HCT116 (cell line): ENCODE measurements around the gene GMDS. TPM values are rescaled to one million over a fixed set of nuclear protein-coding genes. Genes with fewer than 3 reads are reported as not detected.

ENCODE experiments used
- ATAC-seq: fragments of 200-7000 bp; cut with Tn5 transposase; 2 replicates; pipeline ENCODE4 v1.9.1; 2020; ENCODE audit warnings: mild to moderate bottlenecking, moderate library complexity
- BruUV-seq: library from RNA; stranded (reverse); fragments of 400-500 nt; replicated peaks from 2 replicates; lab custom pipeline; 2021; lab: Mats Ljungman, UMichigan
- CTCF ChIA-PET: fragments of 300-600 bp; sonication (Branson Sonifier 250); formaldehyde crosslinking; loops from one replicate; lab custom pipeline; 2021; ENCODE audit warnings: antibody characterized with exemption; lab: Charles Lee
- POLR2A ChIA-PET: fragments of 300-600, 350-600 bp; sonication (Branson Sonifier 250); formaldehyde crosslinking; loops from one replicate; lab custom pipeline; 2021; ENCODE audit warnings: antibody characterized with exemption; lab: Charles Lee
- RAD21 ChIA-PET, 2 experiments: fragments of 300-600 bp; sonication (Branson Sonifier 250); formaldehyde crosslinking; loops; one replicate each; lab custom pipeline; 2023; ENCODE audit warnings: low total read pairs in 2 of 2; ENCODE audit not compliant: uncharacterized antibody in 2 of 2, unreplicated experiment in 2 of 2, low non-redundant PET in 1 of 2; lab: Charles Lee
- DNase-seq: peaks from one replicate; pipeline ENCODE4 v3.0.0-alpha.2; 2010; ENCODE audit warnings: low read depth, low spot score
- H2AFZ ChIP-seq: fragments of 200-600 bp; shearing (Covaris generic), sonication (generic); 2 replicates; pipeline ENCODE4 v1.6.1; 2017; ENCODE audit warnings: low read depth, mixed run types, mixed read lengths, antibody characterized with exemption, low read length; ENCODE audit not compliant: poor library complexity, severe bottlenecking
- H3K27ac ChIP-seq: 2 replicates; pipeline ENCODE4 v1.5.1; 2012; ENCODE audit warnings: low read depth, low read length
- H3K27me3 ChIP-seq: fragments of 200-600 bp; sonication (generic); 2 replicates; pipeline ENCODE4 v1.6.1; 2016; ENCODE audit warnings: mixed run types, low read length, mixed read lengths; ENCODE audit not compliant: insufficient read depth
- H3K36me3 ChIP-seq, 2 experiments: fragments of 200-500 bp in 1 of 2; fragments of 200-600 bp in 1 of 2; sonication (Bioruptor generic) in 1 of 2; sonication (generic) in 1 of 2; 2 replicates each; pipeline versions ENCODE4 v1.5.1 to v1.6.1; 2014 to 2016; ENCODE audit warnings: low read length in 2 of 2, inconsistent platforms in 1 of 2, mixed read lengths in 1 of 2, mixed run types in 1 of 2; ENCODE audit not compliant: insufficient read depth in 2 of 2, control insufficient read depth in 1 of 2
- H3K4me1 ChIP-seq, 2 experiments: fragments of 200-600 bp in 1 of 2; sonication (generic) in 1 of 2; 2 replicates each; pipeline versions ENCODE4 v1.5.1 to v1.6.1; 2012 to 2017; ENCODE audit warnings: low read length in 2 of 2, inconsistent platforms in 1 of 2, mild to moderate bottlenecking in 1 of 2, mixed read lengths in 1 of 2, mixed run types in 1 of 2, moderate library complexity in 1 of 2; ENCODE audit not compliant: insufficient read depth in 2 of 2, control insufficient read depth in 1 of 2
- H3K4me2 ChIP-seq: fragments of 200-600 bp; sonication (generic); 2 replicates; pipeline ENCODE4 v1.6.1; 2017; ENCODE audit warnings: mixed run types, low read length, mixed read lengths
- H3K4me3 ChIP-seq, 2 experiments: fragments of 200-600 bp in 1 of 2; sonication (generic) in 1 of 2; replicated peaks in 1 of 2; 2 replicates each; pipeline ENCODE4 v1.5.1; 2011 to 2016; ENCODE audit warnings: low read length in 2 of 2, control low read depth in 1 of 2, low read depth in 1 of 2, mild to moderate bottlenecking in 1 of 2, mixed read lengths in 1 of 2, mixed run types in 1 of 2
- H3K79me2 ChIP-seq: fragments of 200-600 bp; sonication (generic); 2 replicates; pipeline ENCODE4 v1.6.1; 2017; ENCODE audit warnings: mild to moderate bottlenecking, mixed run types, low read length, moderate library complexity, mixed read lengths; ENCODE audit not compliant: insufficient read depth
- H3K9ac ChIP-seq: fragments of 200-600 bp; sonication (generic); 2 replicates; pipeline ENCODE4 v1.6.1; 2016; ENCODE audit warnings: low read length, mixed read lengths
- H3K9me2 ChIP-seq: fragments of 200-600 bp; sonication (generic), shearing (Covaris generic); 2 replicates; pipeline ENCODE4 v1.6.1; 2017; ENCODE audit warnings: mixed run types, mild to moderate bottlenecking, moderate library complexity; ENCODE audit not compliant: insufficient read depth
- H3K9me3 ChIP-seq, 2 experiments: fragments of 200-500 bp in 1 of 2; fragments of 200-600 bp in 1 of 2; sonication (Bioruptor generic) in 1 of 2; sonication (generic) in 1 of 2; 2 replicates each; pipeline ENCODE4 v1.6.1; 2014 to 2017; ENCODE audit warnings: low read length in 2 of 2, mixed read lengths in 2 of 2, inconsistent platforms in 1 of 2, low read depth in 1 of 2, mild to moderate bottlenecking in 1 of 2, mixed run types in 1 of 2, moderate library complexity in 1 of 2; ENCODE audit not compliant: control insufficient read depth in 1 of 2, insufficient read depth in 1 of 2
- H4K20me1 ChIP-seq: fragments of 200-600 bp; sonication (generic), shearing (Covaris generic); 2 replicates; pipeline ENCODE4 v1.6.1; 2017; ENCODE audit warnings: mixed run types, mild to moderate bottlenecking, moderate library complexity; ENCODE audit not compliant: insufficient read depth
- ATF3 ChIP-seq: IDR thresholded peaks from 2 replicates; pipeline ENCODE4 v1.6.1; 2012
- CBX3 ChIP-seq: IDR thresholded peaks from 2 replicates; pipeline ENCODE4 v1.6.1; 2012; ENCODE audit warnings: low read depth
- CEBPB ChIP-seq: IDR thresholded peaks from 2 replicates; pipeline ENCODE4 v1.6.1; 2012; ENCODE audit warnings: low read depth
- EGR1 ChIP-seq: IDR thresholded peaks from 2 replicates; pipeline ENCODE4 v1.6.1; 2012; ENCODE audit warnings: low read depth
- FOSL1 ChIP-seq: IDR thresholded peaks from 2 replicates; pipeline ENCODE4 v1.6.1; 2012; ENCODE audit warnings: low read depth
- JUND ChIP-seq: IDR thresholded peaks from 2 replicates; pipeline ENCODE4 v1.6.1; 2012
- POLR2A ChIP-seq: IDR thresholded peaks from 2 replicates; pipeline ENCODE4 v1.7.0; 2011; ENCODE audit warnings: borderline replicate concordance; ENCODE audit not compliant: insufficient read depth, insufficient read length; ENCODE audit errors: extremely low read depth
- RAD21 ChIP-seq: IDR thresholded peaks from 2 replicates; pipeline ENCODE4 v1.6.1; 2012; ENCODE audit warnings: low read depth, mild to moderate bottlenecking
- SIN3A ChIP-seq: IDR thresholded peaks from 2 replicates; pipeline ENCODE4 v1.6.1; 2012; ENCODE audit warnings: low read depth
- SP1 ChIP-seq: IDR thresholded peaks from 2 replicates; pipeline ENCODE4 v1.6.1; 2012; ENCODE audit warnings: low read depth
- TCF7L2 ChIP-seq: IDR thresholded peaks from 2 replicates; pipeline ENCODE4 v1.7.0; 2011; ENCODE audit warnings: borderline replicate concordance, inconsistent platforms; ENCODE audit not compliant: insufficient read depth, insufficient read length; ENCODE audit errors: extremely low read depth
- YY1 ChIP-seq: IDR thresholded peaks from 2 replicates; pipeline ENCODE4 v1.6.1; 2011; ENCODE audit warnings: low read length, low read depth, moderate library complexity, mild to moderate bottlenecking; ENCODE audit not compliant: insufficient replicate concordance; ENCODE audit errors: extremely low read depth
- ZBTB33 ChIP-seq: IDR thresholded peaks from 2 replicates; pipeline ENCODE4 v1.6.1; 2011; ENCODE audit warnings: mild to moderate bottlenecking, low read length, moderate library complexity; ENCODE audit not compliant: insufficient replicate concordance; ENCODE audit errors: extremely low read depth
- ZNF274 ChIP-seq: fragments of 200-500 bp; sonication (Bioruptor generic); IDR thresholded peaks from 2 replicates; pipeline ENCODE4 v1.6.1; 2014; ENCODE audit warnings: mild to moderate bottlenecking, low read depth, low read length, inconsistent platforms
- intact Hi-C: fragments of 100-400 bp; cut with micrococcal nuclease; formaldehyde crosslinking; loops from 2 replicates; pipeline ENCODE4 v1.10.0; 2022
- total RNA-seq: library from RNA; stranded (reverse); gene quantifications from one replicate; pipeline ENCODE4 v1.2.1, GENCODE V29; 2021; ENCODE audit not compliant: unreplicated experiment

Gene GMDS
- total RNA-seq, 1 experiment from 2014 or later, result 34.4 TPM

- CTCF ChIA-PET, result no interaction called here
- no TSS peak for BruUV-seq
Observed at GRCh38 chr6:1817033-1817761, 428.2 kb downstream of the GMDS start.

More at GRCh38 chr6:1817033-1817761, 428.2 kb downstream of the GMDS start:
- Histone ChIP-seq H3K4me1 (no peaks in the 10 kb centered on the region), H3K36me3 (no peaks in the 10 kb centered on the region), H3K9me3 (no peaks in the 10 kb centered on the region)
- intact Hi-C loops, result no loop called here
- TF ChIP-seq ATF3, result no peak
- TF ChIP-seq ZBTB33, result no peak
- TF ChIP-seq RAD21, result no peak
- no peak for TF ChIP-seq CBX3
- no peak for TF ChIP-seq ZNF274
- no peak for TF ChIP-seq EGR1
- no peak for TF ChIP-seq FOSL1
- no peak for TF ChIP-seq YY1
- TF ChIP-seq SIN3A, result no peak
- TF ChIP-seq JUND, result no peak
- no peak for TF ChIP-seq CEBPB
- no peak for TF ChIP-seq TCF7L2
- no peak for TF ChIP-seq SP1
- TF ChIP-seq POLR2A, result no peak
- TF ChIP-seq, all 23 proteins: peak for 0
- no peak overlapping the region for H3K4me3 ChIP-seq
- no peak overlapping the region for H3K9ac ChIP-seq
- no peaks in the 10 kb centered on the region for H4K20me1 ChIP-seq
- H3K27me3 ChIP-seq, result no peaks in the 10 kb centered on the region
- ChIA-PET RAD21 (no interaction called here), POLR2A (no interaction called here)
- no peaks in the 10 kb centered on the region for H3K9me2 ChIP-seq
- H3K79me2 ChIP-seq, result no peaks in the 10 kb centered on the region
- DNase-seq (no peak), ATAC-seq (no peak)
- H2AFZ ChIP-seq, result no peak overlapping the region
- H3K4me2 ChIP-seq, result no peak overlapping the region
- H3K27ac ChIP-seq, result no peak overlapping the region
